ENCODE results near the gene STXBP5.

GRCh38 chr6:147195987-147196386 is 8.2 kb upstream of the STXBP5 start:
- TF ChIP-seq GATA3 (IDR thresholded peaks at IDR 0.05; ENCODE audit: low read depth, low read length), result no peak
- no peak for TF ChIP-seq GATA2 (IDR thresholded peaks at IDR 0.05; ENCODE audit: low read depth, low read length)
